MCF 10A (cell line): Measurements from ENCODE around the gene UBXN11. TPM values are rescaled to one million over a fixed set of nuclear protein-coding genes. Genes with fewer than 3 reads are reported as not detected.

Experiments
- BruUV-seq: library from RNA; stranded (reverse); fragments of 400-500 nt; replicated peaks from 2 replicates; lab custom pipeline; 2021; lab: Mats Ljungman, UMichigan
- CTCF ChIA-PET: fragments of 300-600 bp; sonication (Branson Sonifier 250); formaldehyde crosslinking; extraction: SDS; loops from one replicate; lab custom pipeline; 2021; ENCODE audit warnings: antibody characterized with exemption, inconsistent platforms; lab: Yijun Ruan, JAX
- POLR2A ChIA-PET: fragments of 300-600, 350-650 bp; sonication (Branson Sonifier 250); formaldehyde crosslinking; extraction: SDS; loops from one replicate; lab custom pipeline; 2020; ENCODE audit warnings: antibody characterized with exemption, inconsistent platforms; lab: Yijun Ruan, JAX
- DNase-seq: peaks from one replicate; pipeline ENCODE4 v3.0.0-alpha.2; 2018; ENCODE audit not compliant: unreplicated experiment
- H3K27ac Mint-ChIP-seq: one replicate; pipeline ENCODE4 v1.8.0; 2022; ENCODE audit warnings: mild to moderate bottlenecking, low read depth, mixed read lengths; ENCODE audit not compliant: unreplicated experiment
- H3K27me3 Mint-ChIP-seq: one replicate; pipeline ENCODE4 v1.8.0; 2022; ENCODE audit warnings: mixed read lengths; ENCODE audit not compliant: insufficient read depth, unreplicated experiment
- H3K36me3 Mint-ChIP-seq: one replicate; pipeline ENCODE4 v1.8.0; 2022; ENCODE audit warnings: mild to moderate bottlenecking, moderate library complexity, mixed read lengths; ENCODE audit not compliant: insufficient read depth, unreplicated experiment
- H3K4me1 Mint-ChIP-seq: one replicate; pipeline ENCODE4 v1.8.0; 2022; ENCODE audit warnings: mixed read lengths; ENCODE audit not compliant: insufficient read depth, unreplicated experiment
- H3K4me3 Mint-ChIP-seq: one replicate; pipeline ENCODE4 v1.8.0; 2022; ENCODE audit warnings: mild to moderate bottlenecking, moderate library complexity, mixed read lengths; ENCODE audit not compliant: unreplicated experiment
- H3K9me3 Mint-ChIP-seq: one replicate; pipeline ENCODE4 v1.8.0; 2022; ENCODE audit warnings: mixed read lengths; ENCODE audit not compliant: unreplicated experiment
- CTCF ChIP-seq: fragments of 200-600 bp; IDR thresholded peaks from one replicate; pipeline ENCODE4 v1.8.0; 2022; ENCODE audit warnings: antibody characterized with exemption, mild to moderate bottlenecking; ENCODE audit not compliant: unreplicated experiment
- intact Hi-C: fragments of 100-400 bp; cut with micrococcal nuclease; formaldehyde crosslinking; loops from 2 replicates; pipeline ENCODE4 v1.14.1; 2022
- total RNA-seq: library from RNA; stranded (reverse); gene quantifications from 2 replicates; pipeline ENCODE4 v1.2.3, GENCODE V29; 2022

Gene UBXN11
- total RNA-seq, 1 experiment from 2014 or later = 17.7 TPM

- Mint-ChIP-seq H3K9me3 (no peaks in the 10 kb centered on the region), H3K36me3 (peaks cover 32% of the 10 kb centered on the region), H3K27ac (peak overlapping the region; percentile 89), H3K27me3 (no peaks in the 10 kb centered on the region), H3K4me3 (peak overlapping the region; percentile 89), H3K4me1 (peaks cover 75% of the 10 kb centered on the region)
- BruUV-seq = no TSS peak
- CTCF ChIA-PET = interaction anchor here (0.6 to 6.5 kb wide), 8 partner anchors 44 to 191 kb away, joined by 3 to 51 read pairs (median 6); partner anchors contain the start of gene ZNF593
- DNase-seq = peak; percentile 86
- TF ChIP-seq CTCF = no peak
- intact Hi-C loops = loop anchor here (2.0 to 5.0 kb wide), 2 partner anchors 28 to 166 kb away; partner anchors contain the start of genes PDIK1L and UBXN11
- POLR2A ChIA-PET = interaction anchor here (0.7 to 8.9 kb wide), 10 partner anchors 10 to 243 kb away, joined by 3 to 83 read pairs (median 6); partner anchors contain the start of genes CEP85, DHDDS, HMGN2 and UBXN11
These were observed 28.1 kb downstream of the UBXN11 start for GRCh38 chr1:26278303-26278702.

GRCh38 chr1:26277719-26278118 is 28.7 kb downstream of the UBXN11 start:
- H3K9me3 Mint-ChIP-seq = no peaks in the 10 kb centered on the region
- peak overlapping the region; percentile 89 for H3K4me3 Mint-ChIP-seq
- H3K4me1 Mint-ChIP-seq = peaks cover 69% of the 10 kb centered on the region
- TF ChIP-seq CTCF = no peak
- H3K27ac Mint-ChIP-seq = peak overlapping the region; percentile 89
- intact Hi-C loops = loop anchor here (2.0 to 5.0 kb wide), 2 partner anchors 29 to 165 kb away; partner anchors contain the start of genes PDIK1L and UBXN11
- no TSS peak for BruUV-seq
- DNase-seq = no peak
- CTCF ChIA-PET = interaction anchor here (0.9 to 6.5 kb wide), 8 partner anchors 44 to 192 kb away, joined by 3 to 51 read pairs (median 6); partner anchors contain the start of gene ZNF593
- no peaks in the 10 kb centered on the region for H3K27me3 Mint-ChIP-seq
- H3K36me3 Mint-ChIP-seq = peaks cover 33% of the 10 kb centered on the region
- POLR2A ChIA-PET = interaction anchor here (0.7 to 8.9 kb wide), 11 partner anchors 11 to 243 kb away, joined by 3 to 83 read pairs (median 5); partner anchors contain the start of genes CEP85, CNKSR1, DHDDS and HMGN2

GRCh38 chr1:26277261-26277661 is 29.2 kb downstream of the UBXN11 start:
- CTCF ChIA-PET = interaction anchor here (0.5 to 6.5 kb wide), 10 partner anchors 8 to 192 kb away, joined by 3 to 51 read pairs (median 6); partner anchors contain the start of gene ZNF593
- TF ChIP-seq CTCF = no peak
- no peaks in the 10 kb centered on the region for H3K9me3 Mint-ChIP-seq
- H3K4me1 Mint-ChIP-seq = peaks cover 69% of the 10 kb centered on the region
- DNase-seq = no peak
- BruUV-seq = no TSS peak
- H3K4me3 Mint-ChIP-seq = no peak overlapping the region
- POLR2A ChIA-PET = interaction anchor here (0.7 to 8.9 kb wide), 11 partner anchors 11 to 242 kb away, joined by 3 to 83 read pairs (median 5); partner anchors contain the start of genes CEP85, CNKSR1, DHDDS and HMGN2
- H3K27ac Mint-ChIP-seq = peak overlapping the region; percentile 64
- peaks cover 34% of the 10 kb centered on the region for H3K36me3 Mint-ChIP-seq
- intact Hi-C loops = loop anchor here (5.0 kb wide), 1 partner anchor 165 kb away; the partner anchor contains the start of gene PDIK1L
- no peaks in the 10 kb centered on the region for H3K27me3 Mint-ChIP-seq

- Mint-ChIP-seq H3K4me1 (peaks cover 66% of the 10 kb centered on the region), H3K4me3 (no peak overlapping the region), H3K9me3 (no peaks in the 10 kb centered on the region), H3K27ac (peak overlapping the region; percentile 46), H3K36me3 (peaks cover 40% of the 10 kb centered on the region), H3K27me3 (no peaks in the 10 kb centered on the region)
- no peak for TF ChIP-seq CTCF
- no peak for DNase-seq
- intact Hi-C loops = loop anchor here (1.0 to 5.0 kb wide), 2 partner anchors 99 to 164 kb away; partner anchors contain the start of genes CNKSR1 and PDIK1L
- BruUV-seq = no TSS peak
- CTCF ChIA-PET = interaction anchor here (0.6 to 6.5 kb wide), 16 partner anchors 9 to 193 kb away, joined by 3 to 51 read pairs (median 6); partner anchors contain the start of genes UBXN11 and ZNF593
- POLR2A ChIA-PET = interaction anchor here (0.9 to 8.9 kb wide), 9 partner anchors 8 to 587 kb away, joined by 3 to 83 read pairs (median 4); partner anchors contain the start of genes CEP85, CNKSR1, DHDDS and SFN
These were observed 30.0 kb downstream of the UBXN11 start for GRCh38 chr1:26276432-26276838.
